Kidney (tissue), 14 donors: ENCODE measurements around the gene PHAF1. TPM values are rescaled to one million over a fixed set of nuclear protein-coding genes. Genes with fewer than 3 reads are reported as not detected.

Experiments
- DNase-seq, 5 donors: peaks; one replicate each; pipeline ENCODE4 v3.0.0-alpha.2; 2013 to 2020
- FAIRE-seq: peaks from 2 replicates; lab custom pipeline; 2012; peaks lifted over from hg19 to GRCh38; lab: Jason Lieb, UNC
- H3K27ac ChIP-seq, 2 donors: one replicate each; pipeline ENCODE4 v1.7.0; 2013; ENCODE audit warnings: low read depth in 2 of 2, low read length in 2 of 2, inconsistent platforms in 1 of 2
- H3K27me3 ChIP-seq: one replicate; pipeline ENCODE4 v1.7.1; 2013; ENCODE audit warnings: low read length, inconsistent platforms; ENCODE audit not compliant: control insufficient read depth, insufficient read depth
- H3K36me3 ChIP-seq, 3 donors: one replicate each; pipeline versions ENCODE4 v1.7.0 to v1.7.1; 2013; ENCODE audit warnings: low read length in 3 of 3, control low read depth in 1 of 3, inconsistent platforms in 1 of 3; ENCODE audit not compliant: insufficient read depth in 3 of 3, control insufficient read depth in 2 of 3
- H3K4me1 ChIP-seq, 3 donors: one replicate each; pipeline versions ENCODE4 v1.7.0 to v1.7.1; 2013; ENCODE audit warnings: low read length in 3 of 3, inconsistent platforms in 1 of 3, low read depth in 1 of 3; ENCODE audit not compliant: control insufficient read depth in 2 of 3, insufficient read depth in 2 of 3
- H3K4me3 ChIP-seq, 3 donors: one replicate each; pipeline versions ENCODE4 v1.7.0 to v1.8.1; 2013; ENCODE audit warnings: low read length in 3 of 3, control low read depth in 1 of 3, inconsistent platforms in 1 of 3
- H3K9ac ChIP-seq, 3 donors: one replicate each; pipeline versions ENCODE4 v1.7.0 to v1.7.1; 2013; ENCODE audit warnings: low read length in 3 of 3, control low read depth in 1 of 3, inconsistent platforms in 1 of 3
- H3K9me3 ChIP-seq, 3 donors: one replicate each; pipeline versions ENCODE4 v1.7.0 to v1.7.1; 2013; ENCODE audit warnings: low read length in 3 of 3, control low read depth in 1 of 3, inconsistent platforms in 1 of 3; ENCODE audit not compliant: control insufficient read depth in 2 of 3, insufficient read depth in 1 of 3
- CTCF ChIP-seq: IDR thresholded peaks from 3 replicates; pipeline ENCODE4 v1.5.1; 2012; ENCODE audit warnings: mild to moderate bottlenecking, moderate library complexity, borderline replicate concordance; ENCODE audit not compliant: insufficient read depth; ENCODE audit errors: extremely low read depth
- intact Hi-C: fragments of 100-400 bp; cut with DNase I; formaldehyde crosslinking; loops from one replicate; pipeline ENCODE4 v1.11.1; 2022
- polyA plus RNA-seq: library from polyadenylated mRNA; stranded (reverse); fragments of 350-450 nt; fragmentation: Illumina TruSeq; extraction: RNeasy Lipid Tissue Mini Kit (QIAGEN cat#74804); gene quantifications from one replicate; pipeline ENCODE4 v1.2.3, GENCODE V29; 2014; ENCODE audit warnings: low read depth, low replicate concordance; ENCODE audit not compliant: insufficient read depth
- total RNA-seq: library from RNA; stranded (reverse); fragmentation: NEBNext Ultra II Directional; extraction: Animal tissue kit (Norgen Biotek cat#: 25700); gene quantifications from one replicate; pipeline ENCODE4 v1.2.1, GENCODE V29; 2021
- donor health status: control.
- donor health status: control.
- donor health status: control.
- donor health status: control.
- donor health status: control.
- donor health status: DM: yes; HTN: yes; CAD: no.
- donor health status: Normal renal cell carcinoma (clear cell type).

The PHAF1 gene
- total and polyA plus RNA-seq, 2 donors from 2014 or later = 14.3 to 16.9 TPM

- intact Hi-C loops = no loop called here
- DNase-seq = no peak
These were observed 772 bp upstream of the PHAF1 start for GRCh38 chr16:67108931-67109406.

GRCh38 chr16:67111951-67112444 is 2.3 kb downstream of the PHAF1 start:
- no peak for FAIRE-seq
- intact Hi-C loops = no loop called here
- H3K9ac ChIP-seq = no peak overlapping the region
- H3K27ac ChIP-seq = no peak overlapping the region
- no peak for DNase-seq
- H3K9me3 ChIP-seq = no peaks in the 10 kb centered on the region
- no peaks in the 10 kb centered on the region for H3K27me3 ChIP-seq
- no peak overlapping the region for H3K4me3 ChIP-seq
- peaks cover 0 to 19% (median 12%) of the 10 kb centered on the region in 3 donors for H3K4me1 ChIP-seq
- TF ChIP-seq CTCF = no peak
- no peaks in the 10 kb centered on the region for H3K36me3 ChIP-seq

More at GRCh38 chr16:67108931-67109406, 772 bp upstream of the PHAF1 start:
- H3K4me1 ChIP-seq = peaks cover 0 to 27% (median 20%) of the 10 kb centered on the region in 3 donors
- no peaks in the 10 kb centered on the region for H3K36me3 ChIP-seq
- no peaks in the 10 kb centered on the region for H3K9me3 ChIP-seq
- no peaks in the 10 kb centered on the region for H3K27me3 ChIP-seq
- peak overlapping the region; percentile 73 to 95 for H3K27ac ChIP-seq
- peak overlapping the region; percentile 84 to 97 (median 89) for H3K9ac ChIP-seq
- no peak for TF ChIP-seq CTCF
- H3K4me3 ChIP-seq = peak overlapping the region; percentile 89 to 97 (median 96)
- no peak for FAIRE-seq

- intact Hi-C loops = no loop called here
- FAIRE-seq (no peak), DNase-seq (no peak)
These were observed 3.1 kb downstream of the PHAF1 start for GRCh38 chr16:67112591-67113399.

More at GRCh38 chr16:67112591-67113399, 3.1 kb downstream of the PHAF1 start:
- no peaks in the 10 kb centered on the region for H3K27me3 ChIP-seq
- H3K9me3 ChIP-seq = no peaks in the 10 kb centered on the region
- peaks cover 0 to 19% (median 12%) of the 10 kb centered on the region in 3 donors for H3K4me1 ChIP-seq
- no peaks in the 10 kb centered on the region for H3K36me3 ChIP-seq
- H3K9ac ChIP-seq = no peak overlapping the region
- no peak overlapping the region for H3K4me3 ChIP-seq
- H3K27ac ChIP-seq = no peak overlapping the region
- TF ChIP-seq CTCF = no peak
